Osteoblast (primary cell): ENCODE measurements around the gene FKBP6. TPM values are rescaled to one million over a fixed set of nuclear protein-coding genes. Genes with fewer than 3 reads are reported as not detected.
"Not testable (repeated sequence)": the region's sequence is repeated elsewhere in the genome, so short reads cannot be mapped to it uniquely, and the experiment has no call there.

ENCODE experiments used
- DNase-seq: peaks from one replicate; pipeline ENCODE4 v3.0.0; 2011; ENCODE audit warnings: low spot score, mixed read lengths; ENCODE audit not compliant: insufficient read length; ENCODE audit errors: missing footprints
- H2AFZ ChIP-seq: 2 replicates; pipeline ENCODE4 v1.6.0; 2011; ENCODE audit warnings: mild to moderate bottlenecking, low read length
- H3K27ac ChIP-seq: 2 replicates; pipeline ENCODE4 v1.5.1; 2011; ENCODE audit warnings: mild to moderate bottlenecking, low read depth, low read length, moderate library complexity
- H3K27me3 ChIP-seq: 2 replicates; pipeline ENCODE4 v1.6.0; 2012; ENCODE audit warnings: mild to moderate bottlenecking, control low read depth, inconsistent platforms, low read length, moderate library complexity; ENCODE audit not compliant: insufficient read depth
- H3K36me3 ChIP-seq: 2 replicates; pipeline ENCODE4 v1.5.1; 2011; ENCODE audit warnings: mild to moderate bottlenecking, low read length, control low read depth, moderate library complexity; ENCODE audit not compliant: insufficient read depth
- H3K4me1 ChIP-seq: 2 replicates; pipeline ENCODE4 v1.5.1; 2011; ENCODE audit warnings: mild to moderate bottlenecking, low read length, control low read depth, moderate library complexity; ENCODE audit not compliant: insufficient read depth
- H3K4me2 ChIP-seq: 2 replicates; pipeline ENCODE4 v1.6.0; 2011; ENCODE audit warnings: mild to moderate bottlenecking, low read length; ENCODE audit not compliant: insufficient read depth
- H3K4me3 ChIP-seq: fragments of 200-600 bp; sonication (generic); 3 replicates; pipeline ENCODE4 v1.5.1; 2012; ENCODE audit warnings: mild to moderate bottlenecking, low read length, inconsistent platforms; ENCODE audit not compliant: insufficient read depth
- H3K79me2 ChIP-seq: 2 replicates; pipeline ENCODE4 v1.6.0; 2012; ENCODE audit warnings: mild to moderate bottlenecking, low read length, control low read depth, inconsistent platforms; ENCODE audit not compliant: insufficient read depth
- H3K9me3 ChIP-seq: 2 replicates; pipeline ENCODE4 v1.5.1; 2011; ENCODE audit warnings: low read depth, low read length, control low read depth
- H4K20me1 ChIP-seq: 2 replicates; pipeline ENCODE4 v1.6.0; 2012; ENCODE audit warnings: mild to moderate bottlenecking, low read length, control low read depth; ENCODE audit not compliant: insufficient read depth
- CTCF ChIP-seq: IDR thresholded peaks from 2 replicates; pipeline ENCODE4 v1.5.1; 2011; ENCODE audit warnings: mild to moderate bottlenecking, low read depth, low read length, moderate library complexity; ENCODE audit errors: extremely low read depth
- total RNA-seq: library from RNA; depleted of rRNA; stranded (reverse); fragments of >200 nt; gene quantifications from 2 replicates; pipeline ENCODE4 v1.2.3, GENCODE V29; 2012

Gene FKBP6
- total RNA-seq, 1 donor, result not detected

GRCh38 chr7:73304071-73304470 lies 23.9 kb upstream of the FKBP6 start:
- Histone ChIP-seq H3K4me3 (no peak overlapping the region), H2AFZ (no peak overlapping the region), H3K27me3 (no peaks in the 10 kb centered on the region), H3K36me3 (peaks cover 8% of the 10 kb centered on the region), H3K9me3 (no peaks in the 10 kb centered on the region), H3K4me1 (peaks cover 2% of the 10 kb centered on the region), H3K79me2 (peaks cover 2% of the 10 kb centered on the region), H4K20me1 (no peaks in the 10 kb centered on the region), H3K27ac (no peak overlapping the region), H3K4me2 (no peak overlapping the region)
- DNase-seq, result no peak
- no peak for TF ChIP-seq CTCF

- not testable (repeated sequence) for H3K27me3 ChIP-seq, H3K79me2 ChIP-seq, H2AFZ ChIP-seq, H3K4me3 ChIP-seq, DNase-seq, H3K4me2 ChIP-seq, H4K20me1 ChIP-seq, H3K36me3 ChIP-seq, H3K9me3 ChIP-seq, H3K27ac ChIP-seq, H3K4me1 ChIP-seq
These were observed 23.2 kb upstream of the FKBP6 start for GRCh38 chr7:73304612-73305387.

GRCh38 chr7:73307436-73307835 lies 20.5 kb upstream of the FKBP6 start:
- H3K36me3 ChIP-seq, result peaks cover 8% of the 10 kb centered on the region
- no peak overlapping the region for H3K4me2 ChIP-seq
- no peaks in the 10 kb centered on the region for H3K27me3 ChIP-seq
- no peak for DNase-seq
- H3K27ac ChIP-seq, result no peak overlapping the region
- H3K79me2 ChIP-seq, result peaks cover 2% of the 10 kb centered on the region
- H2AFZ ChIP-seq, result no peak overlapping the region
- H3K4me1 ChIP-seq, result peaks cover 4% of the 10 kb centered on the region
- H3K9me3 ChIP-seq, result no peaks in the 10 kb centered on the region
- TF ChIP-seq CTCF, result no peak
- H3K4me3 ChIP-seq, result no peak overlapping the region
- no peaks in the 10 kb centered on the region for H4K20me1 ChIP-seq

GRCh38 chr7:73308074-73308664 lies 19.8 kb upstream of the FKBP6 start:
- Histone ChIP-seq H3K4me3 (peak overlapping the region; percentile 81), H3K27me3 (no peaks in the 10 kb centered on the region), H2AFZ (peak overlapping the region; percentile 84), H3K36me3 (peaks cover 8% of the 10 kb centered on the region), H4K20me1 (no peaks in the 10 kb centered on the region), H3K4me1 (peaks cover 4% of the 10 kb centered on the region), H3K4me2 (peak overlapping the region; percentile 88), H3K79me2 (peaks cover 2% of the 10 kb centered on the region), H3K9me3 (no peaks in the 10 kb centered on the region), H3K27ac (no peak overlapping the region)
- TF ChIP-seq CTCF, result no peak
- peak; percentile 90 for DNase-seq
